GM19328 (cell line): ENCODE results near the gene KRTAP1-1.
"Not testable (repeated sequence)": the region's sequence is repeated elsewhere in the genome, so short reads cannot be mapped to it uniquely, and the experiment has no call there.

Experiments
- ATAC-seq: cut with Tn5 transposase; IDR thresholded peaks from one replicate; pipeline ENCODE4 v1.9.1; 2021; ENCODE audit warnings: mild to moderate bottlenecking, moderate library complexity; ENCODE audit not compliant: unreplicated experiment

The KRTAP1-1 gene

GRCh38 chr17:41013181-41013580 lies 28.1 kb downstream of the KRTAP1-1 start:
- ATAC-seq = no peak

- ATAC-seq = no peak
Observed at GRCh38 chr17:41012326-41013120, 28.7 kb downstream of the KRTAP1-1 start.

- ATAC-seq = no peak
Observed at GRCh38 chr17:41010441-41010840, 30.8 kb downstream of the KRTAP1-1 start.

DNA sequence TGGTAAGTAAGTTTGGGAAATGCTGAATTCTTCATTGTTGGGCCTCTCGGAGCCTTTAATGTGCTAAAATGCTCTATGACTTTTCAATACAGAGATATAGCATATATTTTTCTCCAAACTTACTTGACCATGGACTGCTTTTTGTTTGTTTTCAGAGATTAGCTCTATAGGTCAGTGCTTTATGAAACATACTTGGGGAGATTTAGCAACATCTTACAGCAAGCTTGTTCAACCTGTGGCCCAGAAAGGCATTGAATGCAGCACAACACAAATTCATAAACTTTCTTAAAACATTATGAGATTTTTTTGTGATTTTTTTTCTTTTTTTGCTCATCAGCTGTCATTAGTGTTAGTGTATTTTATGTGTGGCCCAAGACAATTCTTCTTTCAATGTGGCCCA lies 31.3 kb downstream of the KRTAP1-1 start:
- ATAC-seq = no peak

- no peak for ATAC-seq
Observed at GRCh38 chr17:41009301-41009760, 31.9 kb downstream of the KRTAP1-1 start.

DNA sequence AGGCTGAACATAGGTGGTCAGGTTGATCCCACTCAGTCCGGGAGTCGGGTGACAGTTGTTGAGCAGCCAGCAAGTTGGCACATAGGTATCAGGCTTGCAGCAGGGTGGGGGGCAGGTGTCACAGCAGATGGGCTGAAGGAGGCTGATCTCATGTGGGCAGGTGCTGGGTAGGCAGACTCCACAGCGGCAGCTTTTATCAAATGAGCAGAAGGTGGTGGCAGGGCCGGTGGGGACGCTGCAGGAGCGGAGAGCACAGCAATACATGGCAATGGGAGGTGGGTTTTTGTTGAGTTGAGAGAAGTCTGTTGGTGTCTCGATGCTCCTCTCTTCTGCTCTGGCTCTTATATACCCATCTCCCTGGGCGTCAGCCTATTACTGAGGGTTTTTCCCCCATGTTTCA lies 32.4 kb downstream of the KRTAP1-1 start, which contains the start of gene KRTAP3-1:
Gene KRTAP3-1, minus strand, starts transcription at position 318 of the 400 bp plus-strand sequence. Its CDS starts 54 bp downstream, at position 264.
- no peak for ATAC-seq

DNA sequence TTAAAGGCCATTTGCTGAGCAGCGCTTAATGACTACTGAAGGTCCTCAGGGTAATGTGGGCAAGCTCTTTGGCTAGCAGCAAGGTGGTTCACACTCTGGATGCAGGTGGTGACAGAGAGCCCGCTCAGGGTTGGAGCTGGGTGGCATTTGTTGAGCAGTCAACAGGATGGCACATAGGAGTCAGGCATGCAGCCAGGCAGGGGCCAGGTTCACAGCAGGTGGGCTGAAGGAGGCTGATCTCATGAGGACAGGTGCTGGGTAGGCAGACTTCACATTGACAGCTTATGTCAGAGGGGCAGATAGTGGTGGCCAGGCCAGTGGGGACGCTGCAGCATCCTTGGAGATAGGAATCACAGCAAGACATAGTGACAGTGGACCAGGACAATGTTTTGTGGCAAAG lies 36.9 kb downstream of the KRTAP1-1 start:
- ATAC-seq = no peak

GRCh38 chr17:41003926-41004325 lies 37.3 kb downstream of the KRTAP1-1 start:
- ATAC-seq = no peak

DNA sequence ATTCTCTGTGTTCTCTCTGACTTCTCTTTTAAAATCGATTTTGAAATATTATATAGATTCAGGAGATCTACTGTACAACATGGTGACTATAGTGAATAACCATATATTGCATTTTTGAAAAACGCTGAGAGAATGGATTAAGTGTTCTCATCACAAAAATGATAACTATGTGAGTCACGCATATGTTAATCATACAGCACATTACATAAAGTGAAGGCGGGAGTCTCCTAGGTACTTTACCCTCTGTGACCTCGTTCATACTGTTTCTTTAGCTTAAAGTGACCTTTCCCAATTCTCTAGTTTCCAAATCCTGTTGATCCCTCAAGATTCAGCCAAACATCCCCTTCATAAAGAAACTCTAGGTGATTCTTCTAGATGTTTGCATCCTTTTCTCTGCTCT lies 38.4 kb downstream of the KRTAP1-1 start:
- ATAC-seq = no peak

DNA sequence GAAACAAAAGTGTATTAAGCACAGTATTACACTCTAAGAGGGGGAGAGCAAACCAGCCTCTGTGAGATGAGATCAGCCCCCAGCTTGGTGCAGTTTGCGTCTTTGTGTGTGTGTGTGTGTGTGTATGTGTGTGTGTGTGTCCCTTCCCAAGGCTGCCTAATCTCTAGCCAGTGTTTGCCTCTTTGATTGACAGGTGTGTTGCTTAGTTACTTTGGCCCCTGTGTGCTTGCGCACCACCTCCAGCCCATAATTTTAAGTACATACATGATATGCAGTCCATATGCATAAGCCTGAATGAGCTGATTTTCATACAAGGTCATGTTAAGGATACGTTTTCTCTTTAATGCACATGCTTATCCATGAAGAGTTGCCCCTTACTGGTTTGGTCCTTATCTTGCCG lies 39.5 kb downstream of the KRTAP1-1 start:
- no peak for ATAC-seq

GRCh38 chr17:40999563-40999962 lies 41.7 kb downstream of the KRTAP1-1 start, which contains the start of gene KRTAP3-2:
Gene KRTAP3-2, minus strand, starts transcription at chr17:40999906. Its CDS starts 53 bp downstream, at chr17:40999853.
- ATAC-seq = not testable (repeated sequence)

GRCh38 chr17:40997361-40997760 lies 43.9 kb downstream of the KRTAP1-1 start:
- no peak for ATAC-seq

GRCh38 chr17:40996829-40997228 lies 44.4 kb downstream of the KRTAP1-1 start:
- no peak for ATAC-seq

DNA sequence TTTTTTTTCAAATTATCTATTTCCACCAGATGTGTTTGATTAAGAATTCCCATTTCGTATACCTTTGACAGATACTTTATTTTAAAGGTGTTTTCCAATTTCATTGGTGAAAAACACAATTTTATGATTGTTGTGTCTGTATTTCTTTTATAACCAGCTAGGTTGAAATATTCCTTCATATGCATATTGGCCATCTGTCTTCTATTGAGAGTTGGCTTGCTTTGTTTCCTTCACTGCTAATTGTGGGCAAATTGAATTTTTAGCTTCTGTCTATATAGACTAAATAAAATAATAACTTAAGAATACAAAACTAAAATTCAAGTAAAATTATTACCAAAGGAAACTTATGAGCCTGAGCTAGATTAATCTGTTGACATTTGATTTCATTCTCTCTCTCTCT lies 46.1 kb downstream of the KRTAP1-1 start:
- ATAC-seq = no peak

GRCh38 chr17:40993839-40994238 lies 47.4 kb downstream of the KRTAP1-1 start, which contains the start of gene KRTAP3-3:
Gene KRTAP3-3, minus strand, starts transcription at chr17:40994164. Its CDS starts 67 bp downstream, at chr17:40994097.
- no peak for ATAC-seq

DNA sequence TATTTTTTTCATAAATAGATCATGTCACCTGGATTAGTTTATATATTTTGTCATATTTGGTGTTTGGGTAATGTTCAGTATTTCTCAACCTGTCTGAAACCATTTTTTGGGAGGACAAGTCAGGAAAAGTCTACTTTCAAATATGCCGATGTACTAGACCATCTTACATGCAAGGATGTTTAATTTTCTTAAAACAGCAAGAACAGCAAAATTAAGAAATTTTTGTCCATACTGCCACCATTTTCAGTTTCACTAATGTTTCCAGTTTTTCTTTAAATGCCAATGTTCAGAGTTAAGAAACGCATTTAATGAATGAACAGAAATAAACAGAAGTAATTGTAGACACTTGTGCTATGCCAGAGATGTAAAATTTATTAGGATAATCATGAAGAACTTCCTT lies 48.2 kb downstream of the KRTAP1-1 start:
- no peak for ATAC-seq

DNA sequence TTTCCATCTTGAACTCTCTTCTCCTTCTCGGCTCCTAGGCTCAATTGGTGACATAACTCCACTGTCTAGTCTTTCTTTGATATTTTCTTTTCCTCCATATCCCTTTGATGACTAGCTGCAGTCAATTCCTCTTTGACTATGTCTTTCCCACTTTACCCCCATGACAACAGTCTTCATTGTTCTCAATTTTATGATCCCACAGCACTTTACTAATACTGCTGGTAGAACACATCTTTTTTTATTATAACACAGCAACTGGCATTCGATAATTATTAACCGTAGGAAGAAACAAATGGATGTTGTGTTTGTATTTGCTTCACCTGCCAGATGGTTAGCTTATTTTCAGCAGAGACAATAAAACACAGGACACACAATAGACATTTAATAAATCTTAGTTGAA lies 48.6 kb downstream of the KRTAP1-1 start:
- no peak for ATAC-seq
